Measurements from ENCODE around the gene PCK1.

Gene PCK1

DNA sequence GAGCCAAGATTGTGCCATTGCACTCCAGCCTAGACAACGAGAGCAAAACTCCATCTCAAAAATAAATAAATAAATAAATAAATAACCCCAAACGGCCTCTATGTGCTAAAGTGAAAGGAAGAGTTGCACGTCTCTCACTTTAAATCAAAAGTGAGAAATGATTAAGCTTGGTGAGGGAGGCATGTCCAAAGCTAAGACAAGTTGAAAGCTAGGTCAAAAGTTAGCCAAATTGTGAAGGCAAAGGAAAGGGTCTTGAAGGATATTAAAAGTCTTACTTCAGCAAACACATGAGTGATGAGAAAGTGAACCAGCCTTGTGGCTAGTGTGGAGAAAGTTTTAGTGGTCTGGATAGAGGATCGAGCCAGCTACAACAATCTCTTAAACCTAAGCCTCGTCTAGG, 45.0 kb downstream of the PCK1 start:
- no peak for DNase-seq (ENCODE audit: low spot score)

DNA sequence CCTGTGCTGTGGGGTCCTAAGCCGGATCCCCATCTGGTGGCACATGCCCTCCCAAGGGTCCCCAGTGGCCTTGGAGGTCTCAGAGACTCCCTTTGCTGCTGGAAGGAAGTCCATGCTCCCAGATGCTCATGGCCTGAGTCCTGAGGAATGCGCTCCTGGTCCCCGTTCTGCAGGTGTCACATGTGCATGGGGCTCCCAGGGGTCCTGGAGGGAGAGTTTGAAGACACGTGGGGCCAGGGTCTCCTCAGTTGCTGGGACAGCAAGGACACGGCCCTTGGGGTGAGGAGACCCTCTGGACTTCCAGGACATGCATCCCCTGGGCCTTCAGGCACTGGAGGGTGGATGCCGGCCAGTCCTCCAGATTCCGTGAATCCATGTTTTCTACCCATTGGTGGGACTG, 47.6 kb downstream of the PCK1 start:
- no peak for DNase-seq (ENCODE audit: low spot score)

DNA sequence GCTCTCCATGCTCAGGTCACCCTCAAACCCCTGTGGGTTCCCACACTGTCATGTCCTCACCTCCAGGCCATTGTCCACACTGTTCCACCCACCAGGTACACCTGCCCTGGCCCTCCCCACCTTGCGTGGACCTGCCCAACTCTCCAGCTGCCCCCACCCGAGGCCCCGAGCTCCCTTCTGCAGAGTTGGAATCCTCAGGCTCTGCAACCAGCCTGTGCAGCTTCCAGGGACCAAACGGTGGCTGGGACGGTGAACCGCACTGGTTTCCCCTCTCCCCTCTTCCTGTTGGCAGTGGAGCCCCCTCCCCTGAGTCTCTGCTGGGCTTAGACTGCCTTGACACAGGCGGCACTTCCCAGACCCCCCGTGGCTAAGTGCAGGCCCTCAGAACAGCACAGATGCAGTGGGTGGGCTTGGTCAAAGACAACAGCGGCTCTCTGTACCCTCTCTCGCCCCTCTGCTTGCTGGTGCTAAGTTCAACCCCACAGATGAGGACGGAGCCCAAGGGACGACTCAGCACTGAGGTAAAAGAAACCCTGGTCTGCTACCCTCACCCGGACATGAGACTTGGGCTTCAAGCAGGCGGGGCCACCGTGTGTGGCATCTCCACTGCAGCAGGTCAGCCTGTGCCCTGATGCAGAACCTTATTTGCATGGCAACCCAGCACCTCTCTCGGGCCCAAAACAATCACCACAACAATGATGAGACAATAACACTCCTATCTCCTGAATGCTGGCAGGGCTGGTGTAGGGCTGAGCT, 48.4 kb downstream of the PCK1 start:
- no peak for DNase-seq (ENCODE audit: low spot score)

DNA sequence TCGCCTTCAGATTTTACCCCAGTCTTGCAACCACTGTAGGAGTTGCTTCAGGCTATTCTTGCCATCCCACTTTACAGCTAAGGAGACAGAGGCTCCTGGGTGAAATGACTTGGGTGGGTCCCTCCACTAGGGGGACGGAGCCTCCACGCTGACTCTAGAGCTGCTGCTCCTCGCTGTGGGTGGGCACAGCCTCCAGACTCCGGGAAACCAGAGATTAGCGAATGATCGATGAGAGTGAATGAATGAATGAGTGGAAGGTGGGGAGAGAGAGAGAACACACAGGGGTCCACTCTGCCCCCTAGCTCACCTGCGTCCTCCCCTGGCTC, 48.9 kb downstream of the PCK1 start:
- DNase-seq (ENCODE audit: low spot score) = no peak

DNA sequence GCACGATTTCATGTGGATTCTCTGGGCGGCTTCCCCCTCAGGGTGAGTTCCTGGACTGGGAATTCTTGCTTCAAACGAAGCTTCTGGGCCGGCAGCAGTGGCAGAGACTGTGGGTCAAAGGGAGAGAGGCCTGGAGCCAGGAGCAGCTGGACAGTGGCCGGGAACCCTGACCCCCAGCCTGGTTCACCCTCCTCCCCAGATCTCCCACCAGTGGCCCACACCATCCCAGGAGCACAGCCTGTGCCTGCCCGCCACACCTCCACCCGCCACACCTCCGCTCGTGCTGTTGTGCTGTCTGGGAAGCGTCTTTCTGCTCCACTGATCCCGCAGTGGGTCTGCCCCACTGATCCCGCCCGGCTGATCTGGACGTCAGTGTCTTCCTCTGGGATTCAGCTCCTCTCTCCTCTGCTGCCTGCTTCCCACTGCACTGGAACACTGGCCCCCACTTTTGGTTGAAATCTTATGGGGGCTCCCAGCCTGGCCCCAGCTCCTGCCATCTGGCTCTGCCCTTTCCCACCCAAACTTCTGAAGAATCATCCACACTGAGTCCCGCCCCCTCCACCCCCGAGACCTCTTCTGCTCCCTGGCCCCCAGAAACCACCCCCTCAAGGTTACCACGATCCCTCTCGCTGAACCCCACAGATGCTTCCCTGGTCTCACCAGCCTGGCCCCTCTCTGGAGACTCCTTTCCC, 49.5 kb downstream of the PCK1 start:
- DNase-seq (ENCODE audit: low spot score) = no peak

DNA sequence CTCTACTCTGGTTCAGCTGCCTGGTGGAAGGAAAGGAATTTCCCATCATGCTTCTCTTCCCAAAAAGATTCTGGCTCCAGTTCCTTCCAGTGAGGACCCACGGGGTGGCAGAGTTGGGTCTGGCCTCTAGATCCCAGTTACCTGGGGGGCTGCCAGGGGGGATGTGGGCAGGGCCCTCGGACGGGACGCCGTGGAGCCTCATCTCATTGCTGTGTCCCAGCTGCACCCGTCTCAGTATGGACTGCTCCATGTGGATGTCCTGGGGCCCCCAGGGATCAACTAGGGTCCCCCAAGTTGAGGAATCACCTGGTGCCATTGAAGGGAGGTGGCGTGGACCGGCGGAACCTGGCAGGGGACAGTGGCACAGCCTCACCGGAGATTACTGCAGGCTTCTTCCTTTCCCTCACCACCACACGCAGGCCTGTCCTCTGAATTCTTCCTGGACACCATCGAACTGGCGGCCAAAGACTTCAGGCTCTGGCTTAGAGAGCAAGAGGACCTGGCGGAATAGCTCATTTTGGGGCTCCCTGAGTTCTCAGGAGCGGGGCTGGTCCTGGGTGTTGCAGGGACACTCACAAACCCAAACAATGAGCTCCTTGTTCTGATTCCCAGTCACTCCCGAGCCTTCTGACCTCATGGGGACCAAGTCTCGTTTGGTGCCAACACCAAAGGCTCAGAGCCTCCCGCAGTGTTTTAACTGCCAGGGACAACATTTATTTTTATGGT, 50.8 kb downstream of the PCK1 start:
- no peak for DNase-seq (ENCODE audit: low spot score)

DNA sequence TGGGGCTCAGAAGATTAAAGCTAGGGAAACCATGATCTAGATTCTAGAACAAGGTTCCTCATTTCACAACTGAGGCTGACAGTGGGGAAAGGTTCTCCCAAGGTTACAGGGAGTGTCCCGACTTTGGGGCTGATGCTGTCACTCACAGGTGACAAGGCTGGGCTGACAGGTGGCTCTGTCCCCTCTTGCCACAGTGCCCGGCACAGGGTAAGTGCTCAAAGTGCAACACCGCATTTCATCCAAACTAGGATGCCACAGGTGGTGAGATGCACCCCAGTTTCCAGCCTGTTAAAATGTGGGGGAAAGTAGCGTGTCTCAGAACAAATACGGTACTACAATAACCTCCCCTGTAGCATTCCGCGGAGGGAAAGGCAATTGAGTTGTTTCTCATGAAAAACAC, 51.5 kb downstream of the PCK1 start:
- DNase-seq (ENCODE audit: low spot score) = no peak

DNA sequence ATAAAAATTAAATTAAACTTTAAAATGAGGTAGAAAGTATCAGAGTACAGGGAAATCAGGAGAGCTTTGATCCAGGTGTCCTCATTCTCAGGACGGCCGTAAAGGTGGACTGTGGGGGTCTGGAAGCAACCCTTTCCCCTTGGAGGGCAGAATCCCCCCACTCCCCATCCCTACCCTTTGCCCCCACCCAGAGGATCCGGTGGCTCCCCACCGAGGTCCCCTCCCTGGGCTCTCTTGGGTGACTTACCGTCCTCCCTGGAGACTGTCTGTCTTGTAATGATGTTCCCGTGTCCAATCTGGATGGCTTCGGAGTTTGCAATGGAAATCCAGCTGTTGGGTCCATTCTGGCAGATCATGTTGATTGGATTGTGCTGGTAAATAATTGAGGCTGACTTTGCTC, 52.0 kb downstream of the PCK1 start:
- DNase-seq (ENCODE audit: low spot score) = no peak

DNA sequence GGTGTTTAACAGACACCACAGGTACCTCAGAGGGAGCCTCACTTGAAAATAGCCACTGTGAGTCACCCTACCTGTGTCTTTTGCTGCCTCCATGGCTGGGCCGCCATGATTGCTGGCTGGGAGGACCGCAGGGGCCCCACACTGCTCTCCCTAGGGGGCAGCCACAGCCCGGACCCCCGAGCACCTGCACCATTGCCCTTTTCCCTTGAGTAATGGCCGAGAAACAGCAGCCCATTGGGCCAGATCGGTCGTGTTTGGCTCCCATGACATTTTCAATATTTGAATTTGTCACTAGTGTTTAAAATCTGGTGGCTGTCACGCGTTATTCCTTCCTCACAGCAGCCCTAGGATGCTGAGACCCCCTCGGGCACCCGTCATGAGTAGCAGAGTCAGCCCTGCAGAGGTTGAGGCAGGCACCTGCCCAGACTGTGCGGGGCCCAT, 52.6 kb downstream of the PCK1 start:
- DNase-seq (ENCODE audit: low spot score) = no peak

DNA sequence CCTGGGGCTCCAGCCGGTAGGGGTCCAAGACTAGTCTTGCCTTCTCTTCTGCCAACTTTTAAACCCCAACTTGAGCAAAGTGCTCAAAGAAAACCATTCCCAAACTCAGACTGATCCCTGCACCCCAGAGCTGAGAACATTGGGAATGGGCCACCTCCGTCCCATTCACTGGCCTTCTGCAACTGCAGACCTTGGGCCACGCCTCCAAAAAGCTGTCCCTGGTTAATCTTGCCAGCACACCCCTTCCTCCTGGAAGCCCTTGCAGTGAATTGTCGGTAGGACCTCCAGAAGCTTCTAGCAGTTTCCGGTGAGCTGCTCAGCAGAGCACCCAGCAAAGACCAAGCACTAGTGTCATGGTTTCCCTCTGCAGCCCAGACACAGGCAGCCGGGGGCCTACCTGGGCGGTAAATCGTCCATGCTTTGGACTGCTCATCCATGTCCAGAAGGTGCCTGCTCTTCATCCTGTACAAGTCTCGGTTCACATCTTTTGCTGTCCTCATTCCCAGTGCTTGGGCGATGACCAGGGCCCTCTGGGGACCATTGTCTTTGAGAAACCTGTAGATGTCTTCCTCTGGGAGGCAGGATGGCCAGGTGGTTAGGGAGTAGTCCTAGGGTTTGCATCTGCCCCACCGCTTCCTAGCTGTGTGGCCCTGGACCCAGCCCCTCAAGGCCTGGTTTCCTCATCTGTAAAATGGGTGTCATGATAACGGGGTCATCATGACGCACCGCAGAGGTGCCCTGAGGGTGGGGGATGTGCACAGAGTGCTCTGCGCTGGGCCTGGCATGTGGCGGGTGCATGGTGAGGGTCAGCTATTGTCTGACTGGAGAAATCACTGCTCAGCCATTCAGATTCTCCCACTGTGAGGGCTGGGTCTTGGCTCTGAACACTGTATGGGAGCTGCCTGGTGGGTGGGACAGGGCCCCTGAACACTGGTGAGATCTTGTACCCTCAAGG, 53.9 kb downstream of the PCK1 start:
- no peak for DNase-seq (ENCODE audit: low spot score)

DNA sequence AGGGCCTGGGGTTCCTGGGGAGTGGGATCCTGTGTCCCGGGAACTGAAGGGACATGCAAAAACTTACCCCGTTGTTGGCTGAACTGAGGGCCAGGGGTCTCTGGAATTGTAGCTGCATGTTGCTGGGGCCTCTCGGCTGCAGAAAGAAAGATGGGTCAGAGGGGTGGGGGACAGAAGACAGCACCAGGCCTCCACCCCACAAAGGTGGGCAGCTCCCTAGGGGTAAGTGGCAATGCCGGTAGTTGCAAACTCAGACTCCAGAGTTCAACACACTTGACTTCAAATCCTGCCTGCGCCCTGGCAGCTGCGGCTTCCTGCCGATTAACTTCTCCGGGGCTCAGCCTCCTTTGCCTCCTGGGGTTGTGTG, 54.5 kb downstream of the PCK1 start:
- DNase-seq (ENCODE audit: low spot score) = no peak

DNA sequence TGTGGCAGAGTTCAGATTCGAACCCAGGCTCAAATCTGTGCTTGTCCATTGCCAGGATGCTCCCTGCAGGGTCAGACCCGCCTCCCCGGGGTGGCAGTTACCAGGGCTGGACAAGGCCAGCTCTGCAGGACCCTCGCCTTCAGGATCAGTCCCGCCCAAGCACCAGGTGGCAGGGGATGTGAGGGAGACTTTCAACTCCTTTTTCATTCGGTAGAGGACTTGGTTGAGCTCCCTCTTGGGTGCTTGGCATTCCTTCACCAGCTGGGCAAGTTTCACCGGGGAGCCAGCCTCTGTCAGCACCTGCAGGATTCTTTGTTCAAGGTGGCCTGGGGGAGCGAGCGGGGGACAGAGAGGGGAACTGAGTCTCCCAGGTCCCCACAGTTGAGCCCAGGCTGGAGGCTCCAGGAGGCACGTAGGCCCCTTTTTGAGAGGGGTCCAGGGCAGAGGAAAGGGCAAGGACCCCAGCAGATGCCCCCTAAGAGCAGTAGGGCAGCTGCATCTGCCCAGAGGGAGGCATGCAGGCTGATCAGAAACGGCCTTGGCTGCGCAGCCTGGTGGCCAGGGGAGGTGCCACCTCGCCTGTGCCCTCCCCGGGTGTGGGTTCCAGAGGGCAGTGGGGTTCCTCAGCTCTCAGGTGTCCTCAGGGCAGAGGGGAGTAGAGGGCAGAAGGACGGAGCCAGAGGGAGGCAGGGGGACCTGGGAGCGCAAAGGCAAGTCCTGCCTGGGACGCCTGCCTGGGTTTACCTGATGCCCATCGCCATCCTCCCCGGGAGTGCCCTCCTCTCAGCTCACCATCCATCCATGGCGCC, 55.4 kb downstream of the PCK1 start:
- no peak for DNase-seq (ENCODE audit: low spot score)

DNA sequence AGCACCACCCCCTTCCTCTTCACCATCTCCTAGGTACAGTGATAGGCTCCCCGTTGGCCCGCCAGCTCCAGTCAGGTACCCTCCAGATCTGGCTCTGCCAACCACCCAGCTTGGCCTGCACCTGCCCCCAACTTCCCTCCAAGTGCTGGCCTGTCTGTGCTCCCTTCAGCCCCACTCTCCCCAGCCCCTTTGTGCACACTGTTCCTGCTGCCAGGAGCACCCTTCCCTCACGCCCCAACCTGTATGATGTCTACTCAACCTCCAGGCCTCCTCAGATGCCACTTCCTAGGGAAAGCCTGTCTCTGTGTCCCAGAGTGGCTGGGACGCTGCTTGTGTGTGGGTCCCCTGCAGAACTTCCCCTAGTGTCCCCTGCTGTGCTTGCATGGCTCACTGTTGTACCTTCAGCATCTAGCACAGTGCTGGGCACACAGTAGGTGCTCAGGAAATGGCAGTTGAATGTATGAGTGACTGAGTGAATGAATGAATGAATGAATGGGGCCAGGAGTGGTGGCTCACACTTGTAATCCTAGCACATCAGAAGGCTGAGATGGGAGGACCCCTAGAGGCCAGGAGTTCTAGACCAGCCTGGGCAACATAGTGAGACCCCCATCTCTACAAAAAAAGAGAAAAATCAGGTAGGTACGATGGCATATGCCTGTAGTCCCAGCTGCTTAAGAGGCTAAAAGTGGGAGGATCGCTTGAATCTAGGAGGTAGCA, 56.3 kb downstream of the PCK1 start:
- DNase-seq (ENCODE audit: low spot score) = no peak

Measured in CD4-positive, alpha-beta T cell treated with Interleukin-2 at 100 ng/mL for 4 hours (primary cell).